Measurements from ENCODE around the gene KCNG4. TPM values are rescaled to one million over a fixed set of nuclear protein-coding genes. Genes with fewer than 3 reads are reported as not detected.
"Not testable (repeated sequence)": the region's sequence is repeated elsewhere in the genome, so short reads cannot be mapped to it uniquely, and the experiment has no call there.

Gene KCNG4
- polyA plus RNA-seq, 3 donors: not detected

GRCh38 chr16:84218176-84218823 lies 21.5 kb downstream of the KCNG4 start:
- intact Hi-C loops (cut with micrococcal nuclease): no loop called here
- no peak overlapping the region for H3K4me3 Mint-ChIP-seq

GRCh38 chr16:84216144-84216543 lies 23.7 kb downstream of the KCNG4 start:
- H3K4me2 ChIP-seq (replicated peaks; ENCODE audit: extremely low read depth, low read length, poor library complexity, severe bottlenecking); H3K27me3 ChIP-seq (ENCODE audit: control insufficient read depth in 2 of 2, insufficient read depth in 2 of 2, low read length in 2 of 2); H3K36me3 ChIP-seq (replicated peaks in 1 of 2; ENCODE audit: control insufficient read depth in 1 of 2, insufficient read depth in 2 of 2, low read length in 2 of 2); H3K4me3 Mint-ChIP-seq; H3K4me1 Mint-ChIP-seq; H3K4me3 ChIP-seq (replicated peaks in 1 of 3; ENCODE audit: low read depth in 2 of 3, low read length in 3 of 3); intact Hi-C loops (cut with micrococcal nuclease); H2AFZ ChIP-seq (ENCODE audit: insufficient read depth, low read depth, low read length, poor library complexity, severe bottlenecking); H4K20me1 ChIP-seq (ENCODE audit: insufficient read depth, low read length); DNase-seq; H3K4me1 ChIP-seq (ENCODE audit: control insufficient read depth in 1 of 2, insufficient read depth in 2 of 2, low read length in 2 of 2); H3K79me2 ChIP-seq (ENCODE audit: insufficient read depth, low read length); H3K9me3 Mint-ChIP-seq; H3K9me3 ChIP-seq (replicated peaks in 1 of 2; ENCODE audit: control insufficient read depth in 1 of 2, insufficient read depth in 1 of 2, low read length in 2 of 2); H3K9ac ChIP-seq (ENCODE audit: insufficient read depth, low read length, poor library complexity, severe bottlenecking); H3K36me3 Mint-ChIP-seq; H3K27ac ChIP-seq (ENCODE audit: low read depth in 1 of 2, low read length in 2 of 2); H3K27ac Mint-ChIP-seq: not testable (repeated sequence)
- peaks cover 4 to 13% (median 10%) of the 10 kb centered on the region in 3 donors for H3K27me3 Mint-ChIP-seq (ENCODE audit: low read depth in 3 of 3)
- WGBS (ENCODE audit: insufficient coverage): no CpG with 5 or more reads among the region's 3 CpGs

More at GRCh38 chr16:84218176-84218823, 21.5 kb downstream of the KCNG4 start:
- Histone ChIP-seq H4K20me1 (ENCODE audit: insufficient read depth, low read length) (no peaks in the 10 kb centered on the region), H2AFZ (ENCODE audit: insufficient read depth, low read depth, low read length, poor library complexity, severe bottlenecking) (no peak overlapping the region), H3K27ac (ENCODE audit: low read depth in 1 of 2, low read length in 2 of 2) (no peak overlapping the region), H3K9me3 (replicated peaks in 1 of 2; ENCODE audit: control insufficient read depth in 1 of 2, insufficient read depth in 1 of 2, low read length in 2 of 2) (no peaks in the 10 kb centered on the region), H3K4me3 (replicated peaks in 1 of 3; ENCODE audit: low read depth in 2 of 3, low read length in 3 of 3) (no peak overlapping the region), H3K9ac (ENCODE audit: insufficient read depth, low read length, poor library complexity, severe bottlenecking) (no peak overlapping the region), H3K36me3 (replicated peaks in 1 of 2; ENCODE audit: control insufficient read depth in 1 of 2, insufficient read depth in 2 of 2, low read length in 2 of 2) (no peaks in the 10 kb centered on the region), H3K79me2 (ENCODE audit: insufficient read depth, low read length) (no peaks in the 10 kb centered on the region), H3K4me1 (ENCODE audit: control insufficient read depth in 1 of 2, insufficient read depth in 2 of 2, low read length in 2 of 2) (no peaks in the 10 kb centered on the region), H3K27me3 (ENCODE audit: control insufficient read depth in 2 of 2, insufficient read depth in 2 of 2, low read length in 2 of 2) (no peaks in the 10 kb centered on the region), H3K4me2 (replicated peaks; ENCODE audit: extremely low read depth, low read length, poor library complexity, severe bottlenecking) (no peak overlapping the region)
- Mint-ChIP-seq H3K36me3 (no peaks in the 10 kb centered on the region), H3K27me3 (ENCODE audit: low read depth in 3 of 3) (peaks cover 2 to 11% (median 7%) of the 10 kb centered on the region in 3 donors), H3K4me1 (peaks cover 6% of the 10 kb centered on the region), H3K27ac (no peak overlapping the region), H3K9me3 (no peaks in the 10 kb centered on the region)
- TF ChIP-seq, protein P1, sequence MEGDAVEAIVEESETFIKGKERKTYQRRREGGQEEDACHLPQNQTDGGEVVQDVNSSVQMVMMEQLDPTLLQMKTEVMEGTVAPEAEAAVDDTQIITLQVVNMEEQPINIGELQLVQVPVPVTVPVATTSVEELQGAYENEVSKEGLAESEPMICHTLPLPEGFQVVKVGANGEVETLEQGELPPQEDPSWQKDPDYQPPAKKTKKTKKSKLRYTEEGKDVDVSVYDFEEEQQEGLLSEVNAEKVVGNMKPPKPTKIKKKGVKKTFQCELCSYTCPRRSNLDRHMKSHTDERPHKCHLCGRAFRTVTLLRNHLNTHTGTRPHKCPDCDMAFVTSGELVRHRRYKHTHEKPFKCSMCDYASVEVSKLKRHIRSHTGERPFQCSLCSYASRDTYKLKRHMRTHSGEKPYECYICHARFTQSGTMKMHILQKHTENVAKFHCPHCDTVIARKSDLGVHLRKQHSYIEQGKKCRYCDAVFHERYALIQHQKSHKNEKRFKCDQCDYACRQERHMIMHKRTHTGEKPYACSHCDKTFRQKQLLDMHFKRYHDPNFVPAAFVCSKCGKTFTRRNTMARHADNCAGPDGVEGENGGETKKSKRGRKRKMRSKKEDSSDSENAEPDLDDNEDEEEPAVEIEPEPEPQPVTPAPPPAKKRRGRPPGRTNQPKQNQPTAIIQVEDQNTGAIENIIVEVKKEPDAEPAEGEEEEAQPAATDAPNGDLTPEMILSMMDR (IDR thresholded peaks at IDR 0.05): no peak
- 92% methylated on average over 12 of the region's 17 CpGs for WGBS (ENCODE audit: insufficient coverage)
- no peak for DNase-seq
